CD4-positive, alpha-beta T cell treated with Interleukin-6 for 4 hours (primary cell): ENCODE measurements around the gene SLC16A13.
"Not testable (repeated sequence)": the region's sequence is repeated elsewhere in the genome, so short reads cannot be mapped to it uniquely, and the experiment has no call there.

Source experiments
- DNase-seq: peaks from one replicate; pipeline ENCODE4 v3.0.0-alpha.2; 2020; ENCODE audit warnings: mixed read lengths

SLC16A13 gene

GRCh38 chr17:7035591-7036368 is at the start of gene SLC16A13:
SLC16A13 (plus strand) TSS chr17:7036015; CDS start chr17:7036383, 368 bp downstream.
- peak; percentile 99 for DNase-seq

GRCh38 chr17:6986676-6987075 is 49.1 kb upstream of the SLC16A13 start:
- DNase-seq: no peak

GRCh38 chr17:6989779-6990178 is 46.0 kb upstream of the SLC16A13 start:
- no peak for DNase-seq

GRCh38 chr17:6993613-6994056 is 42.2 kb upstream of the SLC16A13 start:
- not testable (repeated sequence) for DNase-seq

GRCh38 chr17:6994118-6994598 is 41.7 kb upstream of the SLC16A13 start:
- DNase-seq: no peak

- DNase-seq: no peak
Observed at GRCh38 chr17:6994666-6995256, 41.1 kb upstream of the SLC16A13 start.

- DNase-seq: no peak
Observed at GRCh38 chr17:6995500-6996255, 40.1 kb upstream of the SLC16A13 start, which contains the start of gene ALOX12. ALOX12 (plus strand) TSS chr17:6996049; CDS start chr17:6996118, 69 bp downstream.

- no peak for DNase-seq
Observed at GRCh38 chr17:6996256-6997011, 39.4 kb upstream of the SLC16A13 start.

GRCh38 chr17:6997171-6997570 is 38.6 kb upstream of the SLC16A13 start:
- no peak for DNase-seq

GRCh38 chr17:6998855-6999508 is 36.8 kb upstream of the SLC16A13 start:
- no peak for DNase-seq

GRCh38 chr17:7001318-7001961 is 34.4 kb upstream of the SLC16A13 start:
- DNase-seq: peak; percentile 56

- no peak for DNase-seq
Observed at GRCh38 chr17:7002288-7003047, 33.3 kb upstream of the SLC16A13 start.

GRCh38 chr17:7003745-7004144 is 32.1 kb upstream of the SLC16A13 start:
- no peak for DNase-seq

- DNase-seq: peak; percentile 43
Observed at GRCh38 chr17:7004398-7005253, 31.2 kb upstream of the SLC16A13 start.

GRCh38 chr17:7005716-7006115 is 30.1 kb upstream of the SLC16A13 start:
- no peak for DNase-seq

GRCh38 chr17:7007143-7007542 is 28.7 kb upstream of the SLC16A13 start:
- no peak for DNase-seq

- no peak for DNase-seq
Observed at GRCh38 chr17:7010523-7010922, 25.3 kb upstream of the SLC16A13 start.

- no peak for DNase-seq
Observed at GRCh38 chr17:7011415-7011814, 24.4 kb upstream of the SLC16A13 start.

GRCh38 chr17:7011942-7012254 is 23.9 kb upstream of the SLC16A13 start:
- DNase-seq: no peak
